Mononuclear cell (primary cell): ENCODE data around the gene DOCK9. TPM values are rescaled to one million over a fixed set of nuclear protein-coding genes. Genes with fewer than 3 reads are reported as not detected.
"Not testable (repeated sequence)": the region's sequence is repeated elsewhere in the genome, so short reads cannot be mapped to it uniquely, and the experiment has no call there.

ENCODE experiments used
- H3K27me3 ChIP-seq: 2 replicates; pipeline ENCODE4 v1.6.0; 2011; ENCODE audit warnings: low read length, control low read depth; ENCODE audit not compliant: insufficient read depth
- H3K4me1 ChIP-seq: 2 replicates; pipeline ENCODE4 v1.5.1; 2011; ENCODE audit warnings: mild to moderate bottlenecking, low read length, control low read depth; ENCODE audit not compliant: insufficient read depth
- H3K4me3 ChIP-seq: 2 replicates; pipeline ENCODE4 v1.5.1; 2011; ENCODE audit warnings: mild to moderate bottlenecking, low read length, moderate library complexity
- H3K9me3 ChIP-seq: 2 replicates; pipeline ENCODE4 v1.5.1; 2011; ENCODE audit warnings: low read depth, mild to moderate bottlenecking, control low read depth, low read length
- total RNA-seq: library from RNA; depleted of rRNA; stranded (reverse); fragments of >200 nt; gene quantifications from one replicate; pipeline ENCODE4 v1.2.3, GENCODE V29; 2012

Gene DOCK9
- total RNA-seq, 1 donor = 54.9 TPM

- no peaks in the 10 kb centered on the region for H3K9me3 ChIP-seq
- H3K4me1 ChIP-seq = peaks cover 8% of the 10 kb centered on the region
- no peaks in the 10 kb centered on the region for H3K27me3 ChIP-seq
- H3K4me3 ChIP-seq = no peak overlapping the region
Observed at GRCh38 chr13:98910501-98910951, 67.3 kb downstream of the DOCK9 start.

- H3K9me3 ChIP-seq = no peaks in the 10 kb centered on the region
- no peaks in the 10 kb centered on the region for H3K27me3 ChIP-seq
- no peak overlapping the region for H3K4me3 ChIP-seq
- peaks cover 8% of the 10 kb centered on the region for H3K4me1 ChIP-seq
Observed at GRCh38 chr13:98909016-98909415, 68.8 kb downstream of the DOCK9 start.

GRCh38 chr13:98906746-98907502, 70.9 kb downstream of the DOCK9 start:
- Histone ChIP-seq H3K4me1 (peaks cover 8% of the 10 kb centered on the region), H3K4me3 (no peak overlapping the region), H3K27me3 (no peaks in the 10 kb centered on the region), H3K9me3 (no peaks in the 10 kb centered on the region)

GRCh38 chr13:98905199-98905598, 72.7 kb downstream of the DOCK9 start:
- Histone ChIP-seq H3K27me3 (no peaks in the 10 kb centered on the region), H3K9me3 (no peaks in the 10 kb centered on the region), H3K4me1 (no peaks in the 10 kb centered on the region), H3K4me3 (no peak overlapping the region)

- no peaks in the 10 kb centered on the region for H3K4me1 ChIP-seq
- H3K9me3 ChIP-seq = no peaks in the 10 kb centered on the region
- no peak overlapping the region for H3K4me3 ChIP-seq
- H3K27me3 ChIP-seq = no peaks in the 10 kb centered on the region
Observed at GRCh38 chr13:98900442-98900841, 77.4 kb downstream of the DOCK9 start.

- Histone ChIP-seq H3K27me3 (no peaks in the 10 kb centered on the region), H3K4me1 (no peaks in the 10 kb centered on the region), H3K9me3 (no peaks in the 10 kb centered on the region), H3K4me3 (no peak overlapping the region)
Observed at GRCh38 chr13:98897706-98898105, 80.2 kb downstream of the DOCK9 start.

- no peaks in the 10 kb centered on the region for H3K9me3 ChIP-seq
- no peaks in the 10 kb centered on the region for H3K4me1 ChIP-seq
- no peaks in the 10 kb centered on the region for H3K27me3 ChIP-seq
Observed at GRCh38 chr13:98896868-98897144, 81.1 kb downstream of the DOCK9 start.

DNA sequence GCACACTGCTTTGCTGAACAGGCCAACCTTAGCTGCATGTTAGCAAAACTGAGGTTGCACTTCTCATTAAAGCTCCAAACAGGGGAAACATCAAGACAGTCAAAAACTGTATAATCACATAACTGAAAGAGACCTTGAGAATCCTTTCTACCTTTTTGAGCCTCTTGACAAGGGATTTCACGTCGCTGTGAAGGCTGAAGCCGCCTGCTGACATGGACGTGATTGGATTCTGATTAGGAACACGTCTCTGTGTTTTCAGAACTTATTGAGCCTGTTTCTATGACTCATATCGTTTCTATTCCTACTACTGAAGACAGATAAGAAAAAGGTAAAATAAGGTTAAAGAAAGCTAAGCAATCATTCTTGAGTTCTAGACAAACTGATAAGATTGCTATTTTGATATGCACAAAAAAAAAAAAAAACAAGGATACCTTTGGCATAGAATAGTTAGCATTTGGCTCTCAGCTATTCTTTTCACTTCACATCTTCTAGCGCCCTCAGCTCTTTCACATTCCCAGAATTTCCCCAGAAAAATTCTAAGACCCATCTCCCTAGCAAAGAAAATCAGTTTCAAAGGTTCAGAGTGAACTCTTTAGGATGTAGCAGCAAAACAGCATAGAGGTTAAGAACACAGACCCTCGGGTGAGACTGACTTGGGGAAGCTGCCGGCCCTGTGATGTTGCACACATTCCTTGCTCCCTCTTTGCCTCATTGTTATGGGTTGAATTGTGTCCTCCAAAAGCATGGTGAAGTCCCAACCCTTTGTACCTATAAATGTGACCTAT, 81.6 kb downstream of the DOCK9 start:
- no peak overlapping the region for H3K4me3 ChIP-seq
- no peaks in the 10 kb centered on the region for H3K4me1 ChIP-seq
- no peaks in the 10 kb centered on the region for H3K9me3 ChIP-seq
- no peaks in the 10 kb centered on the region for H3K27me3 ChIP-seq

More at GRCh38 chr13:98896868-98897144, 81.1 kb downstream of the DOCK9 start:
- H3K4me3 ChIP-seq = no peak overlapping the region

DNA sequence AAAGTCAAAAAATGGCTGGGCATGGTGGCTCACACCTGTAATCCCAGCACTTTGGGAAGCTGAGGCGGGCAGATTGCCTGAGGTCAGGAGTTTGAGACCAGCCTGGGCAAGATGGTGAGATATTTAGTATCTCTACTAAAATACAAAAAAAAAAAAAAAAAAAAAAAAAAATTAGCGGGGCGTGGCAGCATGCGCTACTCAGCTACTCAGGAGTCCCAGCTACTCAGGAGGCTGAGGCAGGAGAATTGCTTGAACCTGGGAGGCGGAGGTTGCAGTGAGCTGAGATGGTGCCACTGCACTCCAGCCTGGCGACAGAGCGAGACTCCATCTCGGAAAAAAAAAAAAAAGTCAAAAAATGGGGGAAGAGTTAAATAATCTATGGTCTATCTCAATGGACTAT, 83.0 kb downstream of the DOCK9 start:
- not testable (repeated sequence) for H3K9me3 ChIP-seq, H3K4me1 ChIP-seq, H3K27me3 ChIP-seq, H3K4me3 ChIP-seq

DNA sequence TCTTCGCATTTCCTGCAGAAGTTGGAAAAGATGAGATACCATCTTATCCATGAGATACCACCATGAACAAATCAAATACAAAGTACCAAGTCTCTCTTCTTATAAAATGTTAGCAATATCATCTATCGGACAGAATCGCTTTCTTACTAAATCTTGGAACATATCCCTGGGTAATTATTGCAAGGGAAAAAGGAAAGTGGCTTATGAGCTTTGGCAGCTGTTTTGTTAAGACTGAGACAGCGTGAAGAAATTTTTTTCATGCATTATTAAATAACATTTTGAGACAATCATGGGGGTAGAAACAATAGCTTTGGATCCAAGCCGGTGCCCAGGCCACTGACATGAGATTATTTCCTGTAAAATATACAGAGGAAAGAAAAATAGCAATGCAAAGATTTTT, 84.5 kb downstream of the DOCK9 start:
- Histone ChIP-seq H3K4me1 (no peaks in the 10 kb centered on the region), H3K4me3 (no peak overlapping the region), H3K27me3 (no peaks in the 10 kb centered on the region), H3K9me3 (no peaks in the 10 kb centered on the region)

DNA sequence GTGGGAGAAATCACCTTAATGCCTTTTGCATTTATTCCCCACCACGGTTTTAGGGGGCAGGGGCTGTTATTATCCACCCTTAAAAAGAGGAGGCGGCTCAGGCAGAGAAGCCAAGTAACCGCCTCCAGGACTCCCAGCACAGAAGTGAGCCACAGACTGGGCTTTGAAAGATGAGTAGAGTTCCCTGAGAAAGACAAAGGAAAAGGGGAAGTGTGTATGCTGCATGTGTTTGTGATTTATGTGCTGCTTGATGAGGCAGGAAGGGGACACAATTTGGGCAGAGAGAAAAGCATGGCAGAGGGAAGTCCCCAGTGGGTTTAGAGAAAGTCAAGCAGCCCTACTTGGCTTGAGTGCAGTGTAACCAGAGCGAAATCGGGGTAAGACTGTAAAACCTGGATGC, 85.0 kb downstream of the DOCK9 start:
- no peak overlapping the region for H3K4me3 ChIP-seq
- no peaks in the 10 kb centered on the region for H3K27me3 ChIP-seq
- H3K9me3 ChIP-seq = no peaks in the 10 kb centered on the region
- no peaks in the 10 kb centered on the region for H3K4me1 ChIP-seq

GRCh38 chr13:98892077-98892476, 85.8 kb downstream of the DOCK9 start:
- H3K9me3 ChIP-seq = no peaks in the 10 kb centered on the region
- H3K27me3 ChIP-seq = no peaks in the 10 kb centered on the region
- no peaks in the 10 kb centered on the region for H3K4me1 ChIP-seq
- no peak overlapping the region for H3K4me3 ChIP-seq

DNA sequence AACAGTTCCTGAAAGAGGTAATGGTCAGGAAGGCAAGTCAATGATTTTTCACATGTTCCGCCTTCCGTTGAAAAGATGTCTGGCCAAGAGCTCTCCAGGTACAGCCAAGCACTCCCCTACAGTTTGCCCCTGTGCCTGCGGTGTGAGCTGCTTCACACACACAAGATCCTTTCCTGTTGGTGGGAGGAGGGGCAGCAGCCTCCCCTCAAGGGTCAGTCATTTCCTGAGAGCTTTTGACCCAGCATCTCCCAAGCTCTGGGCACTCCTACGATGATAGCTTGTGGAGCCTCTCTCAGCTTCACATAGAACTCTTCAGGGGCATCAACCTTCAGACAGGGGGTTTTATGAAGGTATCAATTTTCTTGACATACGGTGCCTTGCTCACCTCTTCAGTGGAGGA, 86.9 kb downstream of the DOCK9 start:
- Histone ChIP-seq H3K4me3 (no peak overlapping the region), H3K27me3 (no peaks in the 10 kb centered on the region), H3K4me1 (no peaks in the 10 kb centered on the region), H3K9me3 (no peaks in the 10 kb centered on the region)

GRCh38 chr13:98890186-98890585, 87.7 kb downstream of the DOCK9 start:
- no peak overlapping the region for H3K4me3 ChIP-seq
- H3K4me1 ChIP-seq = no peaks in the 10 kb centered on the region
- H3K27me3 ChIP-seq = no peaks in the 10 kb centered on the region
- no peaks in the 10 kb centered on the region for H3K9me3 ChIP-seq

DNA sequence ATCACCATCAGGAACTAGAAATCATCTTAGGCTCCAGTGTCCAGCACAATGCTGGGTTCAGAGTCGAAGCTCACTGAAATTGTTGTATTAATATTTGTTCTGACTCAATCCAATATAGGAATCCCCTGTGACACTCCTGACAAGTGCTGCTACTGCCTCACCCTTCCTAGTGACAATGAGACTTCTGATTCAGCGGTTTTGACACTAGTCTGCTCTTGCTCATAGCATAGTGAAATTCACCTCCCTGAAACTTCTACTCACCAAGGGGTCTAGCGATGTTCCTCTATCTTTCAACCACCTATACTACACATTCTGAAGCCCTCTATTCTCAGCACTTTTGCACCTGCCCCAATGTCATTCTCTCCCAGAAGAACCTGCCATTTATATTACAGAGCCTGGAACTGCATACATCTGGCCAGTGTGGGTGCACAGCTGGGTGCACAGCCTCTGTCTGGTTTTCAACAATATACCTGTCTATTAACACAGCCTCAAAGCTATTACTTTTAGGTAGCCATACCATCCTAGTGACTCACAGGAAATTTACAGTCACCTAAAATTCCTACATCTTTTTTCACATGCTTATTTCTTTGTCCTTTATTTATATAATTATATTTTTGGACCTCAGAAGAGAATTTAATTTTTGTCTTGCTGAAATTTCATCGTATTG, 88.3 kb downstream of the DOCK9 start:
- Histone ChIP-seq H3K27me3 (no peaks in the 10 kb centered on the region), H3K9me3 (no peaks in the 10 kb centered on the region), H3K4me1 (no peaks in the 10 kb centered on the region), H3K4me3 (no peak overlapping the region)
